Cardiac muscle cell (in vitro differentiated cells and primary cell): Measurements from ENCODE around the gene PRR14L. TPM values are rescaled to one million over a fixed set of nuclear protein-coding genes. Genes with fewer than 3 reads are reported as not detected.
A peak's percentile ranks its signal among the peaks of the same experiment; 100 is the strongest.

Source experiments
- DNase-seq, 2 donors: peaks; one replicate each; pipeline versions ENCODE4 v3.0.0 to v3.0.0-alpha.2; 2010 to 2017; ENCODE audit warnings: low read depth in 1 of 2, low spot score in 1 of 2
- H3K27ac ChIP-seq: fragments of 200-600 bp; sonication (generic); 2 replicates; pipeline ENCODE4 v1.5.1; 2016
- H3K27me3 ChIP-seq: fragments of 200-600 bp; sonication (generic); 2 replicates; pipeline ENCODE4 v1.6.0; 2016; ENCODE audit warnings: control low read depth
- H3K36me3 ChIP-seq: fragments of 200-600 bp; sonication (generic); 2 replicates; pipeline ENCODE4 v1.5.1; 2016; ENCODE audit warnings: control low read depth
- H3K4me1 ChIP-seq: fragments of 200-600 bp; sonication (generic); 2 replicates; pipeline ENCODE4 v1.8.1; 2017; ENCODE audit warnings: low read depth, mild to moderate bottlenecking, mixed run types
- H3K4me3 ChIP-seq: fragments of 200-600 bp; sonication (generic); 2 replicates; pipeline ENCODE4 v1.5.1; 2016; ENCODE audit warnings: mild to moderate bottlenecking
- H3K9me3 ChIP-seq: fragments of 200-600 bp; sonication (generic); 2 replicates; pipeline ENCODE4 v1.5.1; 2017; ENCODE audit warnings: low read depth, mild to moderate bottlenecking, control low read depth
- CTCF ChIP-seq: IDR thresholded peaks from 2 replicates; pipeline ENCODE4 v1.5.1; 2012; ENCODE audit warnings: low read depth, mild to moderate bottlenecking, low read length
- polyA plus RNA-seq: library from polyadenylated mRNA; unstranded; fragments of >200 nt; fragmentation: Nextera tagmentation; extraction: Ambion mirVana; gene quantifications from 2 replicates; pipeline ENCODE4 v1.2.1, GENCODE V29; 2016
- total RNA-seq: library from RNA; depleted of rRNA; stranded (reverse); fragments of >200 nt; gene quantifications from 2 replicates; pipeline ENCODE4 v1.2.3, GENCODE V29; 2016

Gene PRR14L
- total and polyA plus RNA-seq, 2 experiments from 2014 or later = 13.8 to 21.1 TPM

- Histone ChIP-seq H3K9me3 (no peaks in the 10 kb centered on the region), H3K27ac (no peak overlapping the region), H3K36me3 (no peaks in the 10 kb centered on the region), H3K4me3 (no peak overlapping the region), H3K4me1 (peaks cover 6% of the 10 kb centered on the region), H3K27me3 (no peaks in the 10 kb centered on the region)
- DNase-seq = no peak
- no peak for TF ChIP-seq CTCF
Measured at GRCh38 chr22:31737932-31738331, 12.0 kb downstream of the PRR14L start.

DNA sequence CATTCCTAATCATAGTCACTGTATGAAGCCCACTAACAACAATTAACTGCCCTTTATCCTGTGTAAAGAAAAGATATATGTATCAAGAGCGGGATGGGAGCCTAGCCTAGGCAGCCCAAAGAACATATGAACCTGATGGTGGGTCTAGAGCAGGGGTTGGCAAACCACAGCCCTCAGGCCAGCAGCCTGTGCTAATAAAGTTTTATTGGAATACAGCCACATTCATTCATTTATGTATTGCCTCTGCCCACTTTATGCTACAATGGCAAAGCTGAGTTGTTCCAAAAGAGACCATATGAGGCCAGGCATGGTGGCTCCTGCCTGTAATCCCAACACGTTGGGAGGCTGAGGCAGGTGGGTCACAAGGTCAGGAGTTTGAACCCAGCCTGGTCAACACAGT lies 13.5 kb downstream of the PRR14L start:
- Histone ChIP-seq H3K4me3 (no peak overlapping the region), H3K27ac (no peak overlapping the region), H3K27me3 (no peaks in the 10 kb centered on the region), H3K36me3 (no peaks in the 10 kb centered on the region), H3K9me3 (no peaks in the 10 kb centered on the region), H3K4me1 (no peaks in the 10 kb centered on the region)
- no peak for DNase-seq
- no peak for TF ChIP-seq CTCF

- no peak for TF ChIP-seq CTCF
- peak overlapping the region; percentile 52 for H3K27ac ChIP-seq
- H3K9me3 ChIP-seq = no peaks in the 10 kb centered on the region
- H3K36me3 ChIP-seq = no peaks in the 10 kb centered on the region
- no peaks in the 10 kb centered on the region for H3K4me1 ChIP-seq
- peak in 1 of 2 donors; percentile 48 for DNase-seq
- no peaks in the 10 kb centered on the region for H3K27me3 ChIP-seq
- no peak overlapping the region for H3K4me3 ChIP-seq
Measured at GRCh38 chr22:31734512-31734911, 15.4 kb downstream of the PRR14L start.

GRCh38 chr22:31733580-31734079 lies 16.3 kb downstream of the PRR14L start:
- H3K9me3 ChIP-seq = no peaks in the 10 kb centered on the region
- no peak for DNase-seq
- no peak for TF ChIP-seq CTCF
- no peaks in the 10 kb centered on the region for H3K4me1 ChIP-seq
- no peaks in the 10 kb centered on the region for H3K36me3 ChIP-seq
- no peak overlapping the region for H3K4me3 ChIP-seq
- no peaks in the 10 kb centered on the region for H3K27me3 ChIP-seq
- H3K27ac ChIP-seq = no peak overlapping the region

- Histone ChIP-seq H3K4me3 (no peak overlapping the region), H3K27me3 (no peaks in the 10 kb centered on the region), H3K27ac (peak overlapping the region; percentile 34), H3K4me1 (no peaks in the 10 kb centered on the region), H3K36me3 (no peaks in the 10 kb centered on the region), H3K9me3 (no peaks in the 10 kb centered on the region)
- no peak for DNase-seq
- no peak for TF ChIP-seq CTCF
Measured at GRCh38 chr22:31732089-31732829, 17.7 kb downstream of the PRR14L start.
